Spleen (tissue), 13 donors: ENCODE measurements around the gene VIPR1. TPM values are rescaled to one million over a fixed set of nuclear protein-coding genes. Genes with fewer than 3 reads are reported as not detected.

Experiments
- DNase-seq: peaks from one replicate; pipeline ENCODE4 v3.0.0-alpha.2; 2020
- H3K27ac ChIP-seq, 8 donors: fragments of 200-600 bp; sonication (generic) in 7 of 8; 1 replicate in 4 of 8; 2 replicates in 4 of 8; pipeline versions ENCODE4 v1.5.0 to v1.8.0; 2016 to 2021; ENCODE audit warnings: inconsistent platforms in 4 of 8, mild to moderate bottlenecking in 4 of 8, moderate library complexity in 1 of 8
- H3K27me3 ChIP-seq, 7 donors: fragments of 200-600 bp; sonication (generic) in 6 of 7; replicated peaks in 1 of 7; 1 replicate in 4 of 7; 2 replicates in 3 of 7; pipeline versions ENCODE4 v1.5.0 to v1.8.0; 2016 to 2021; ENCODE audit warnings: inconsistent platforms in 3 of 7, mild to moderate bottlenecking in 1 of 7
- H3K36me3 ChIP-seq, 6 donors: fragments of 200-600 bp; sonication (generic) in 5 of 6; 1 replicate in 4 of 6; 2 replicates in 2 of 6; pipeline versions ENCODE4 v1.5.0 to v1.8.0; 2016 to 2021; ENCODE audit warnings: inconsistent platforms in 2 of 6
- H3K4me1 ChIP-seq, 6 donors: fragments of 200-600 bp; sonication (generic) in 5 of 6; 1 replicate in 3 of 6; 2 replicates in 3 of 6; pipeline versions ENCODE4 v1.5.0 to v1.8.0; 2016 to 2021; ENCODE audit warnings: inconsistent platforms in 3 of 6
- H3K4me3 ChIP-seq, 8 donors: fragments of 200-600 bp; sonication (generic) in 7 of 8; 1 replicate in 4 of 8; 2 replicates in 4 of 8; pipeline versions ENCODE4 v1.5.0 to v1.8.0; 2016 to 2021; ENCODE audit warnings: inconsistent platforms in 4 of 8, mild to moderate bottlenecking in 4 of 8, moderate library complexity in 2 of 8
- H3K9me3 ChIP-seq, 8 donors: fragments of 200-600 bp; sonication (generic) in 7 of 8; 1 replicate in 4 of 8; 2 replicates in 4 of 8; pipeline versions ENCODE4 v1.5.0 to v1.8.0; 2016 to 2021; ENCODE audit warnings: inconsistent platforms in 4 of 8
- CTCF ChIP-seq, 11 experiments: fragments of 200-600 bp in 7 of 11; fragments of 450-650 bp in 4 of 11; sonication (generic) in 4 of 11; IDR thresholded peaks in 8 of 11; conservative IDR thresholded peaks in 3 of 11; 1 replicate in 7 of 11; 2 replicates in 4 of 11; pipeline versions ENCODE4 v1.4.0 to v1.8.0; 2016 to 2021; ENCODE audit warnings: antibody characterized with exemption in 11 of 11, inconsistent platforms in 4 of 11, mild to moderate bottlenecking in 1 of 11
- POLR2A ChIP-seq, 3 donors: fragments of 450-650 bp; IDR thresholded peaks; one replicate each; pipeline ENCODE4 v1.5.1; 2017; ENCODE audit warnings: antibody characterized with exemption in 3 of 3, mild to moderate bottlenecking in 1 of 3
- POLR2AphosphoS5 ChIP-seq, 3 donors: sonication (generic); formaldehyde crosslinking; IDR thresholded peaks; one replicate each; pipeline ENCODE4 v1.5.1; 2017; ENCODE audit warnings: antibody characterized with exemption in 3 of 3
- WGBS, 5 donors: extraction: QIAGEN DNeasy Blood & Tissue Kit in 3 of 5; methylation state at CpG; one replicate each; pipeline versions ENCODE4 v1.1.5 to v1.1.7; 2013 to 2018; 5-methylcytosine and 5-hydroxymethylcytosine counted together
- intact Hi-C: fragments of 100-400 bp; cut with DNase I; formaldehyde crosslinking; loops from one replicate; pipeline ENCODE4 v1.15.0; 2023; ENCODE audit warnings: low total_unique reads
- long read RNA-seq, 2 donors: transcript quantifications; one replicate each; lab custom pipeline, GENCODE V29; 2026
- polyA plus RNA-seq, 3 donors: library from polyadenylated mRNA; stranded (reverse); fragments of 200-250 nt; gene quantifications; one replicate each; pipeline ENCODE4 v1.2.1, GENCODE V29; 2013
- total RNA-seq, 7 donors: library from RNA; depleted of rRNA in 3 of 7; stranded (reverse); fragments of >200 nt in 3 of 7; fragmentation: NEBNext Ultra II Directional in 4 of 7; extraction: Animal tissue kit (Norgen Biotek cat#: 25700) in 4 of 7; gene quantifications; one replicate each; pipeline versions ENCODE4 v1.1.0 to v1.2.1, GENCODE V29; 2016 to 2021
- donor health status: healthy with polysubstance abuse.
- donor health status: DM: no; HTN: no; CAD: no; lungs with moderate emphysema.
- donor health status: DM: no; HTN: no; CAD: no.
- donor health status: Bipolar disorder and iron deficiency.
- donor health status: healthy.
- donor health status: DM: no; HTN: no; CAD: no.
- donor health status: DM: yes; HTN: yes; CAD: no.

The VIPR1 gene
- total RNA-seq: 10 to 100 TPM in 5 of 7 donors, 1 to 10 TPM in 2; 6.8 to 16.3 (median 11.9) TPM
- 1 to 10 TPM; 2.0 to 6.1 (median 5.3) TPM for polyA plus RNA-seq
- long read RNA-seq, donor 1: 0 reads
- long read RNA-seq, donor 2: 0 reads

- Histone ChIP-seq H3K4me3 (peak within 1 kb of the TSS; percentile 45 to 86 (median 56)), H3K36me3 (no peaks in the 10 kb centered on the region), H3K9me3 (no peaks in the 10 kb centered on the region), H3K27ac (peak within 1 kb of the TSS in 5 of 8 donors; percentile 17 to 72 (median 45)), H3K4me1 (peaks cover 10 to 52% (median 29%) of the 10 kb centered on the region in 6 donors), H3K27me3 (peaks cover 0 to 48% (median 13%) of the 10 kb centered on the region in 7 donors)
- intact Hi-C loops: loop anchor here (5.0 kb wide), 1 partner anchor 45 kb away; no protein-coding TSS in a partner anchor
- peak; percentile 54 to 76 (median 75) for TF ChIP-seq POLR2AphosphoS5 (IDR thresholded peaks at IDR 0.05)
- peak in 1 of 3 donors; percentile 38 for TF ChIP-seq POLR2A (IDR thresholded peaks at IDR 0.05)
- no peak for TF ChIP-seq CTCF (IDR thresholded peaks at IDR 0.05 in 8 of 11, conservative IDR thresholded peaks at IDR 0.05 in 3 of 11)
- 11 to 25% (median 11%) methylated on average over 14 to 69 of the region's 69 CpGs for WGBS, 5 donors
- peak; percentile 95 for DNase-seq
These were observed at the start of gene VIPR1 for GRCh38 chr3:42502429-42503250. Gene VIPR1 (plus strand): TSS chr3:42502643. CDS start chr3:42502736, 93 bp downstream.

- Histone ChIP-seq H3K9me3 (peaks cover 0 to 7% (median 0%) of the 10 kb centered on the region in 8 donors), H3K4me3 (no peak overlapping the region), H3K27ac (no peak overlapping the region), H3K4me1 (peaks cover 0 to 15% (median 1%) of the 10 kb centered on the region in 6 donors), H3K36me3 (no peaks in the 10 kb centered on the region), H3K27me3 (no peaks in the 10 kb centered on the region)
- no peak for TF ChIP-seq POLR2A (IDR thresholded peaks at IDR 0.05)
- TF ChIP-seq POLR2AphosphoS5 (IDR thresholded peaks at IDR 0.05): no peak
- TF ChIP-seq CTCF (IDR thresholded peaks at IDR 0.05 in 8 of 11, conservative IDR thresholded peaks at IDR 0.05 in 3 of 11): no peak
- DNase-seq: no peak
- intact Hi-C loops: no loop called here
These were observed 46.2 kb upstream of the VIPR1 start for GRCh38 chr3:42456211-42456610.

- no peak overlapping the region for H3K4me3 ChIP-seq
- TF ChIP-seq POLR2A (IDR thresholded peaks at IDR 0.05) (no peak), CTCF (IDR thresholded peaks at IDR 0.05 in 8 of 11, conservative IDR thresholded peaks at IDR 0.05 in 3 of 11) (no peak), POLR2AphosphoS5 (IDR thresholded peaks at IDR 0.05) (no peak)
- H3K4me1 ChIP-seq: peaks cover 0 to 7% (median 0%) of the 10 kb centered on the region in 6 donors
These were observed 43.3 kb upstream of the VIPR1 start for GRCh38 chr3:42459151-42459550.

GRCh38 chr3:42461762-42462161 is 40.7 kb upstream of the VIPR1 start:
- TF ChIP-seq POLR2A (IDR thresholded peaks at IDR 0.05) (no peak), POLR2AphosphoS5 (IDR thresholded peaks at IDR 0.05) (no peak), CTCF (IDR thresholded peaks at IDR 0.05 in 8 of 11, conservative IDR thresholded peaks at IDR 0.05 in 3 of 11) (no peak)
- Histone ChIP-seq H3K36me3 (no peaks in the 10 kb centered on the region), H3K27me3 (no peaks in the 10 kb centered on the region), H3K4me1 (peaks cover 0 to 7% (median 0%) of the 10 kb centered on the region in 6 donors), H3K4me3 (no peak overlapping the region), H3K9me3 (no peaks in the 10 kb centered on the region), H3K27ac (no peak overlapping the region)
- no peak for DNase-seq
- intact Hi-C loops: no loop called here
- WGBS, 5 donors: 85 to 94% (median 92%) methylated on average over 2 of the region's 2 CpGs

More at GRCh38 chr3:42459151-42459550, 43.3 kb upstream of the VIPR1 start:
- intact Hi-C loops: no loop called here
- no peaks in the 10 kb centered on the region for H3K36me3 ChIP-seq
- H3K27me3 ChIP-seq: no peaks in the 10 kb centered on the region
- peaks cover 0 to 3% (median 0%) of the 10 kb centered on the region in 8 donors for H3K9me3 ChIP-seq
- DNase-seq: no peak
- H3K27ac ChIP-seq: peak overlapping the region in 3 of 8 donors; percentile 23 to 51 (median 37)
